DMS114 treated with DMSO at 0.1 percent for 48 hours (cell line): ENCODE data around the gene FRAS1.
"Not testable (repeated sequence)": the region's sequence is repeated elsewhere in the genome, so short reads cannot be mapped to it uniquely, and the experiment has no call there.

Experiments
- DNase-seq: peaks from one replicate; lab custom pipeline; 2025; ENCODE audit not compliant: unreplicated experiment; lab: John Stamatoyannopoulos, UW

FRAS1 gene

DNA sequence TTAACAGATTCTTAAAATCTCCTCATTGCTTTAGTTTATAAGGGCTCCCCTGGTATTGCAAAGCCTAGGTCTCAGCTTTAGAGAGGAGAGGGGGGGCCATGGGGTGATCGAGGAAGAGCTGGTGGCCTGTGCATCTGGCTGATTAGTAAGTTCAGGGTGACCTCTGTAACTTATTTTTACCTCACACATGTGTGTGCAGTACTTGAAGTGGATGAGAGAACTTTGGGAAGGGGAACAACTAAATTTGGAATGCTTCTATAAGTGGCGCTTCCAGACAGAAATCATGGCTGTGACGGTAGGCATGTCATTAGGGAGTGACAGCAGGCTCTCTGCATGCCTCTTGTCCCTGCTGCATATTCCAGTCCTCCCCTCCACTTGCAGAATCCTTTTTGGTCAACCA, 41.9 kb downstream of the FRAS1 start:
- no peak for DNase-seq

DNA sequence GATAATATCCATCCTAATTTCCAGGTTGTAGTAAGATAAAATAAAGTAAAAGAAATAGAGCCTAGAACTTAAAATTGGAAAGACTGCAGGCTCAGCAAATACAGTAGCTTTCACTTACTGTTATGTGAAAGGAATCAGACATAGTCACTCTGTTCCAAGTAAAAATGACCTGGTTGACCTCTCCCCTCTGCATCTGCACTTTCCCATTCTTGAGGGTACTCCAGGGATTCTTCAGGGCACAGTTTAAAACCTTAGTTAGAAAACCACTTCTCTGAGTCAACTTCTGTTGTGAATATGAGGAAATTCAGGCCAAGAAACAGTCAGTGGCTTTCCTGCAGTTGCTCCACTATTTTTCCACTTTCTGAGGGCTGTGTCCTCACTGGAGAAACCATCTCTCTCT, 42.9 kb downstream of the FRAS1 start:
- DNase-seq = no peak

DNA sequence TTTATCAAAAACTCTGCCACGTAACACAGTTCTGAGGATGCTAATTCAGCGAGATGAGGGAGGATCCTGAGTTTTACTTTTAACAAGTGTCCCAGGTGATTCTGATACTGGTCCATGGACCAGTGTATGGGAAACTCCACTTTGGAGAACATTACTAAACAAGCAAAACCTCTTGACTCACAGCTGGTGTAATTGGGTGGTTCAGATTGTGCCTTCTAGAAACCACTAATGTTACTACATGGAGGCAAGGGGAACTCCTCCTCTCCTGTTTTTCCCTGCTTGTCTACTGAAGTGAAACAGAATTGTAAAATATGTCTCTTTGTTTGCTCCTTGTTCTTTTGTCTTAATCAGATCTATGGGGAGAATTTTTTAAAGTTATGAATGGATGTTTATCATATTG, 62.6 kb downstream of the FRAS1 start:
- DNase-seq = no peak

- no peak for DNase-seq
Observed at GRCh38 chr4:78120144-78120880, 63.2 kb downstream of the FRAS1 start.

- no peak for DNase-seq
Observed at GRCh38 chr4:78121338-78121904, 64.3 kb downstream of the FRAS1 start.

DNA sequence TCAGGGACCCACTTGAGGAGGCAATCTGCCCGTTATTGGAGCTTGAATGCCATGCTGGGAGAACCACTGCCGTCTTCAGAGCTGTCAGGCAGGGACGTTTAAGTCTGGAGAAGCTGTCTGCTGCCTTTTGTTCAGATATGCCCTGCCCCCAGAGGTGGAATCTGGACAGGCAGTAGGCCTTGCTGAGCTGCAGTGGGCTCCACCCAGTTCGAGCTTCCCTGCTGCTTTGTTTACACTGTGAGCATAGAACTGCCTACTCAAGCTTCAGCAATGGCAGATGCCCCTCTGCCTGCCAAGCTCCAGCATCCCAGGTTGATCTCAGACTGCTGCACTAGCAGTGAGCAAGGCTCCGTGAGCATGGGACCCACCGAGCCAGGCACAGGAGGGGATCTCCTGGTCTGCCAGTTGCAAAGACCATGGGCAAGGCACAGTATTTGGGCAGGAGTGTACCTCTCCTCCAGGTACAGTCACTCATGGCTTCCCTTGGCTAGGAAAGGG, 68.8 kb downstream of the FRAS1 start:
- not testable (repeated sequence) for DNase-seq

DNA sequence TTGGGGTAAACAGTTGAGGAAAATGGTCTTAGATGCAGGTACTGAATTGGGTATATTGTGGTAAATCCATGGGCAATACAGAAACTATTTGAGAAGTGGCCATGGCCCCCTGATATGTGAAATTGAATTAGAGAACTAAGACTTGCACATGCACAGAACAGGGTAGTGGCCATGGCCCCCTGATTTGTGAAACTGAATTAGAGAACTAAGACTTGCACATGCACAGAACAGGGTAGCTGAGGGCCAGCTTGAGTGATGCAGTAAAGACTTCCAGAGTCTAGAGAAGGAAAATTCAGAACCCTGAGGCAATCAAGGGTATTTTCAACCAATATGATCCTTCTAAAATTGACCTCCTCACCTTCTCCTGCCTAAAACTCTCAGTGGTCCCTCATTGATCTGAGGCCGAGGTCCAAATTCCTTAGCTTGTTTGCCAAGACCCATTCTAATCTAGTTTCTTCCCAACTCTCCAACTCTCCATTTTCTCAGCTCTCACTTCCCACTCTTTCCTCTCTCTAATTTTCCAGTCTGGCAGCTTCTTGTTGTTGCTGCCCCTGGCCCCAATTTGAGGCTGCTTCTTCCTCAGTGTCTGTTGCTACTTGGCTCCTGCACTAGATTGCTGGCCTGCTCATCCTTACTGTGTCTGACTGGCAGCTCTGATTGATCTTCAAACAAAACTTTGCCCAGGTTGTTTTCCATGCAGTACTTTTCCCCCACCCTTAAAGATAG, 72.4 kb downstream of the FRAS1 start:
- DNase-seq = no peak

DNA sequence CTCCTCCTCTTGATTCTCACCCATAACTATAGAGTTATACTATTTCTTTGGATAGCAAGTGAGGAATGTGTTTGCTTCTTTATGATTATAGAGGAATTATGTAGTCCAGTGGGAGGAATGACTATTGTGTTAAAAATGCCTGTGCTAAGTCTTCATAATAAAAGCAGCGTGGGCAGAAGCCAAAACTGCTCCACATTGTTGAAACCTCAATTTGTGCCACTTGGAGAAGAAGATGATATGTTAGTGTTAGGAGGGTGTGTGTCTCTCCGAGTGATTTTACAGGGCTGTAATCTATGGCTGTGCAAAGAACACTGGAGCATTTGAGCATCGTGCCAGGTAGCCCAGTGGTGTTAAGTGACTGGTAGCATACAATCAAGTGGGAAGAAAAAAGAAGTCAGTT, 74.3 kb downstream of the FRAS1 start:
- no peak for DNase-seq

DNA sequence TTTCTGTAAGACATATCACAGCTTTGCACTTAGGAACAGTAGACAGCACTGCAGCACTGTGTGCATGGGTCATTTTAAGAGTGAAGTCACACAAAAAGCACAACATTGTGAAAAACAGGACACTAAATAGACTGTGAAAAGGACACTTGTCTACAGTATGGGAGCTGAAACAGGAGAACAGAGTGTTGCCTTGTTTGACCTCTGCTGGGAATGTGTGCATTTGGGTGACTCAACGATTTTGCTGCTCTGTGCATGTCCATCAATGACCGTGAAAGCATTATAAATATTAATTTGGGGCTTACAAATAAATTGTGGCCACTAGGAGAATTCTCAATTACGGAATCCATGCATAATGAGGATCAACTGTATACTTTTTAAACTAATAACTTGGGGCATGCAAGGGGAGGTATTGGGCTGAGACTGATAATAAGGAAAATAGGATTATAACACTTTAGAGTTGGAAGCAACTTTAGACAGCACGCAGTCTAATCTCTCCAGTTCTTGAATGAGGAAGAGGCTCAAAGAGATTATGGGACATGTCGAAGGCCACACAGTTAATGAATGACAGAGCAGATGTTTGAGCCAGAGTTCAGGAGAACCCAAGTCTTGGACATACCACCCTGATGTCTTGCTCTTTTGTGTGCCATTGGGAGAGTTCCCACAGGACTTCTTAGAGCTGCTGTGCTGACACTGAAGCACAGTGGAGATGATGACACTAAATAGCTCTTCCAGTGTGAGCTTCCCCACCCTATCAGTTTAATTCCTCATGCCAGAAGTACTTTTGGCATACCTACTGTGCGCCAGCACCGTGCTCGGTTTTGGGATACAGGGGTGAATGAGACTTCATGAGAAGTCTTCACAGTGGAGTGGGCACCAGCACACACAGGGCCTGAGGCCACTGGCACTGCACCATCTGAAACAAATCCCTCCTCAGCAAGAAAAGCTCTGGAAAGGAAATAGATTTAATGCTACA, 79.3 kb downstream of the FRAS1 start:
- no peak for DNase-seq

DNA sequence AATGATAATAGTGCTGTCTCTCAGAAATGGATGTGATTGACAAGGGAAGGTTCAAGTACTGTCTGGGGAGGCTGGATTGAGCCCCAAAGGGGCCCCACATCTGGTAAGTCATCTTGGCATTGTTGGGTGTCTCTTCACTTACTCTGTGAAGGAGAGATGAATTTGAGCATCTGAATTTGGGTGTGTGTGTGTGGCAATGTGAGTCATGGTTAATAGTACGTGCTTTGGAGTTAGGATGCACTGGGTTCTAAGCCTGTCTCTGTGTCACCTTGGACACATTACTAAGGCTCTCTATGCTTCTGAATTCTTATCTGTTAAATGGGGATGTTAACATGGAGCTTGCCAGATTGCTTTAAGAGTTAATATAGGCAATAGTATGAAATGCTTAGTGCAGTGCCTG, 80.4 kb downstream of the FRAS1 start:
- DNase-seq = no peak

- no peak for DNase-seq
Observed at GRCh38 chr4:78138252-78138651, 81.1 kb downstream of the FRAS1 start.

GRCh38 chr4:78143634-78144033, 86.5 kb downstream of the FRAS1 start:
- DNase-seq = no peak

DNA sequence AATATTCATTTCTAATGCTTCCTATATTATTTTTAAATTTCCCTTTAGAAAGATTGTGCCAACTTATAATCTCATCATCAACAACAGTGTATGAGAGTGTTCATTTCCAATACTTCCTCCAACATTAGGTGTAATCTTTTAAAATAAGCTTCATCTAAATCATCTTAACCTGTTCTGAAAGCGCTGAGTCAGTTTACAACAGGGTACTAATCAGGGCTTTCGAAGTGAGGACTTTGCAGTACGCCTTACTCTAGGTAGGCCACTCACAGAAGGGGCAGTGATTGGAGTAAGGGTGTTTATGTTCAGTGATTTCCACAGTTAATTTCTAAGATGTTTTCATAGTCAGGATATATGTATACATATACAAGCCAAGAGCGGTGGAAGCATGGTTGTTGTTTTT, 87.9 kb downstream of the FRAS1 start:
- DNase-seq = no peak

DNA sequence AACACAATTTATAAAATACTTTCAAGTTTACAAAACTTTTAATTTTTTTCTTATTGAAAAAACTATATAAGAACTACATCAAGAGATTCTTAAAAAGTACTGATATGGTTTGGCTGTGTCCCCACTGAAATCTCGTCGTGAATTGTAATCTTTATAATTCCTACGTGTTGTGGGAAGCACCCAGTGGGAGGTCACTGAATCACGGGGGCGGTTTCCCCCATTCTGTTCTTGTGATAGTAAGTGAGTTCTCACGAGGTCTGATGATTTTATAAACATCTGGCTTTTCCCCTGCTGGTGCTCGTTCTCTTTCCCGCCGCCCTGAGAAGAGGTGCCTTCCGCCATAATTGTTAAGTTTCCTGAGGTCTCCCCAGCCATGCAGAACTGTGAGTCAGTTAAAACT, 88.5 kb downstream of the FRAS1 start:
- DNase-seq = no peak

DNA sequence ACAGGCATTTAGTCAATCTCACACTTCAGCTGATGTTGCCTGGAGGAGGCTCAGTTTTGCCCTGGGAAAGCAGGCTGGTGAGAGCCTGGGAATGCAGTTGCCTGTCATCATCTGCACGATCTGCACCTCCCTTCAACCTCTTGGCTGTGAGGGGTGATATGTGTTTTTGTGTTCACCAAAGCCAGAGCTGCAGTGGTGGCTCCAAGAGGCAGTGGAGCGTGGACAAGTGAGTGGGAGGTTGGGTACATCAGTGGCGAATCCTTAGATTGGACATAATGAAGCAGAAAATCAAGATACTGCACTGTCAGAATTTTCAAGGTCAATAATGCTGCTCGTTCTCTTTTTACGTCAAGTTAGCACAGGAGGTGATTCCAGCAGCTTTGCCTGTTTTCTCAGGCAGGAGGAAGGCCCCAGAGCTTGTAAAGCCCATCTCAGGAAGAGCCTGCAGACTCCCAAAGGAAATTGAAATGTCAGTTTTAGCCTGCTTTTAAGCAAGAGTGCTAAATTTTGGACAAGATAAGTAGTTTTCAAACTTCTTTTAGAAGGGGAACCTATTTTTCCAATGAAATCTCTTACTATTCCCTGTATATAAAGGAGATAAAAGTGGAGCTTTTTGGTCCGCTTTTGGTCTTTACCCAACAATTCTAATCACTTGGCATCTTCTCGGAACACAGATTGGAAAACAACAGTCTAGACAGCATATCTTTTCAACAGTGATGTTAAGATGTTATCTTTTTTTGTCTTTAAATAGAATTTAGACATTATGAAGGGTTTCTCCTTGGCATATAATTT, 92.8 kb downstream of the FRAS1 start:
- no peak for DNase-seq

DNA sequence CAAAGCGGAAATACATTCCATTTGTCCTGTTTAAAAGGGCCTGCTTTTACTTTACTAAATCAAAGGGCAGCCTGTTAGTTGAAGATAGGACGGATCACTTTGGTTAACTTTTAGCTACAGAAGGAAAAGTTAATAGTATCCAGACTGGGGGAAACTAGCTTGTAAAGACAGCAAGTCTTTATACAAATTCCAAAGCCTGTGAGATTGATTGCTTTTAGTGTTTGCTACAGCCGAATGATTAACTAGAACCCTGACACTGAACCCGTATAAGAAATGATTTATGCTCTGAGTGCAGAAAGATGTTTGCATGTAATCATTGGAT, 93.4 kb downstream of the FRAS1 start:
- DNase-seq = no peak

DNA sequence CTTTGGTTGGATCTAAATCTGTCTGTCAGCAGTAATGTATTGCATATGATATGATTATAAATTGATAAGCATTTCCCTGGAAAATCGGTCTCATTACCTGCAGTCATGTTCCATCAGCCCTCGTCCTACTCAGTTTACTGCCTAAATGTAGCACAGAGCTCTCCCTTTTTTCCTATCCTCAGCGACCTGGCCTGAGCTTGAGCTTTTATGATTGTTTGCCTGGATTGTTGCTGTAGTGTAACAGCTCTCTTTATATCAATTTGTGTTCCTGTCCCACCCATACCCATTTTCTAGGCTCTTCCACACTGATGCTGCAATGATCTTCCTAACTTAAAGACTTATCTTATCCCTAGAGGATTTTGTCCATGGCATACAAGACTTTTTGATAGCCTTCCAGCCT, 95.7 kb downstream of the FRAS1 start:
- no peak for DNase-seq

- no peak for DNase-seq
Observed at GRCh38 chr4:78154972-78155590, 98.0 kb downstream of the FRAS1 start.

GRCh38 chr4:78155616-78156105, 98.5 kb downstream of the FRAS1 start:
- no peak for DNase-seq

DNA sequence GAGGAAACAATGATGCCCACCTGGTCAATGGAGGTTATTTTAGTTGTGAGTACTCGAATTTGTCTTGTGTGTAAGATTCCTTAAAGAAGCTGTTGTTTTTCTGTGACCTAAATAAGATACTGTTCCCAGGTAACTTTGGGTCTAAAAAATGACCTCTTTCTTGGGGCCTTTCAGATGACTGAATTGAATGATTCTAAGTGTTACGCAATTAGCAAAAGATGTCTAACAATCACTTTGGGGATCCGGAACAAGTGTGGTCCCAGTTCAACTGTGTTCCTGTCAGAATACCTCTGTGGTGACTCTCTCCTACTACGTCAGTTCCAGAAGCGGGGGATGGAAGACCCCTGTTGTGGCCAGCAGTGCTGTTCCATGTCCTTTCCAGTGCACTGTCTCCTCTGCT, 99.4 kb downstream of the FRAS1 start:
- no peak for DNase-seq
